ENCODE measurements around the gene KRT25. TPM values are rescaled to one million over a fixed set of nuclear protein-coding genes. Genes with fewer than 3 reads are reported as not detected.

The KRT25 gene
- total RNA-seq, 1 experiment from 2014 or later: 0.28 TPM

DNA sequence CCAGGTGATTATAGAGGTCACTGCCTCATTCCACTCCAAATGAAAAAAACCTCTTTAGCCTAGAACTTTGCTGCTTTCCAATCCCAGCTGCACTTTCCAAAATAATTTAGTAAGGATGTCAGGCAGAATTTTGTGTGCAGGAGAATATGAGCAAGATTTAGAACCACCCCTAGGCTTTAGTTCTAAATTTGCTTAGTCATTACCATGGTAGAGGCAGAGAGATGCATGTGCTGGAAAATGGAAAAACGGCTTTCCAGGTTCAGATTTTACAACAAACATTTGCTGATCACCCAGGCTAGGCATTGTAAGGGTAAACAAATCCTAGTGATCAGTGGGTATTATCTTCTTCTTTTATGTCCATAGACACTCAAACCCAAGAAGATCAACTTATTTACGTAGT is 10.5 kb upstream of the KRT25 start:
- intact Hi-C loops (cut with micrococcal nuclease; ENCODE audit: unreplicated experiment): no loop called here
- DNase-seq (ENCODE audit: low spot score): no peak
- CTCF ChIA-PET: no interaction called here

DNA sequence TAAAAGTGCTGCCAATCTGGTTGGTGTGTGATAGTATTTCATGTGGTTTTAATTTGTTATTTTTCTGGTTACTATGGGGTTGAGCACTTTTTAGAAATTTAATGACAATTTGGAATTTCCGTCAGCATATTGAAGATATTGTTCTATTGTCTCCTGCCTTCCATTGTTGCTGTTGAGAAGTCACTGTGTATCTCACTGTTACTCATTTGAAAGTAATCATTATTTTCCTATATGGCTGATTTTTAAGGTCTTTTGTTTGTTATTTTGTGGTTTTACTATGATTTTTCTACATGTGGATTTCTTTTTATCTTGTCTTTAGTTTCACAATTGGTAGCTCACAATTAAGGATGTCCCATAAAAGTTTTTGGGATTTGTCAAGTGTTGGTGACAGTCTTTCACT is 8.6 kb upstream of the KRT25 start:
- no TSS peak for BruUV-seq (replicated peaks)
- H3K36me3 ChIP-seq (ENCODE audit: insufficient read depth, low read length, poor library complexity, severe bottlenecking): no peaks in the 10 kb centered on the region
- TF ChIP-seq, protein P1, sequence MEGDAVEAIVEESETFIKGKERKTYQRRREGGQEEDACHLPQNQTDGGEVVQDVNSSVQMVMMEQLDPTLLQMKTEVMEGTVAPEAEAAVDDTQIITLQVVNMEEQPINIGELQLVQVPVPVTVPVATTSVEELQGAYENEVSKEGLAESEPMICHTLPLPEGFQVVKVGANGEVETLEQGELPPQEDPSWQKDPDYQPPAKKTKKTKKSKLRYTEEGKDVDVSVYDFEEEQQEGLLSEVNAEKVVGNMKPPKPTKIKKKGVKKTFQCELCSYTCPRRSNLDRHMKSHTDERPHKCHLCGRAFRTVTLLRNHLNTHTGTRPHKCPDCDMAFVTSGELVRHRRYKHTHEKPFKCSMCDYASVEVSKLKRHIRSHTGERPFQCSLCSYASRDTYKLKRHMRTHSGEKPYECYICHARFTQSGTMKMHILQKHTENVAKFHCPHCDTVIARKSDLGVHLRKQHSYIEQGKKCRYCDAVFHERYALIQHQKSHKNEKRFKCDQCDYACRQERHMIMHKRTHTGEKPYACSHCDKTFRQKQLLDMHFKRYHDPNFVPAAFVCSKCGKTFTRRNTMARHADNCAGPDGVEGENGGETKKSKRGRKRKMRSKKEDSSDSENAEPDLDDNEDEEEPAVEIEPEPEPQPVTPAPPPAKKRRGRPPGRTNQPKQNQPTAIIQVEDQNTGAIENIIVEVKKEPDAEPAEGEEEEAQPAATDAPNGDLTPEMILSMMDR (conservative IDR thresholded peaks at IDR 0.05; ENCODE audit: low read depth, low read length): no peak
- TF ChIP-seq EZH2 (IDR thresholded peaks at IDR 0.05; ENCODE audit: borderline replicate concordance, low read depth, low read length, poor library complexity, severe bottlenecking): no peak
- CTCF ChIA-PET: no interaction called here
- intact Hi-C loops (cut with micrococcal nuclease; ENCODE audit: unreplicated experiment): no loop called here
- H3K27ac ChIP-seq (ENCODE audit: low read depth, low read length, poor library complexity, severe bottlenecking): no peak overlapping the region
- no peak overlapping the region for H3K4me3 ChIP-seq (ENCODE audit: low read depth, low read length, poor library complexity, severe bottlenecking)
- DNase-seq (ENCODE audit: low spot score): no peak
- POLR2A ChIA-PET (ENCODE audit: low non-redundant PET): no interaction called here
- no peaks in the 10 kb centered on the region for H3K27me3 ChIP-seq (replicated peaks; ENCODE audit: insufficient read depth, low read depth, low read length, poor library complexity)
- H3K9me3 ChIP-seq (ENCODE audit: low read depth, low read length, poor library complexity, severe bottlenecking): peaks cover 9% of the 10 kb centered on the region
- no peaks in the 10 kb centered on the region for H3K4me1 ChIP-seq (ENCODE audit: insufficient read depth, low read length, poor library complexity, severe bottlenecking)

More for the DNA sequence above, 10.5 kb upstream of the KRT25 start:
- Histone ChIP-seq H3K9me3 (ENCODE audit: low read depth, low read length, poor library complexity, severe bottlenecking) (peaks cover under 1% of the 10 kb centered on the region), H3K36me3 (ENCODE audit: insufficient read depth, low read length, poor library complexity, severe bottlenecking) (no peaks in the 10 kb centered on the region), H3K4me3 (ENCODE audit: low read depth, low read length, poor library complexity, severe bottlenecking) (no peak overlapping the region), H3K27me3 (replicated peaks; ENCODE audit: insufficient read depth, low read depth, low read length, poor library complexity) (no peaks in the 10 kb centered on the region), H3K27ac (ENCODE audit: low read depth, low read length, poor library complexity, severe bottlenecking) (no peak overlapping the region), H3K4me1 (ENCODE audit: insufficient read depth, low read length, poor library complexity, severe bottlenecking) (no peaks in the 10 kb centered on the region)
- TF ChIP-seq EZH2 (IDR thresholded peaks at IDR 0.05; ENCODE audit: borderline replicate concordance, low read depth, low read length, poor library complexity, severe bottlenecking): no peak
- TF ChIP-seq, protein P1 (conservative IDR thresholded peaks at IDR 0.05; ENCODE audit: low read depth, low read length): no peak
- BruUV-seq (replicated peaks): no TSS peak
- POLR2A ChIA-PET (ENCODE audit: low non-redundant PET): no interaction called here

DNA sequence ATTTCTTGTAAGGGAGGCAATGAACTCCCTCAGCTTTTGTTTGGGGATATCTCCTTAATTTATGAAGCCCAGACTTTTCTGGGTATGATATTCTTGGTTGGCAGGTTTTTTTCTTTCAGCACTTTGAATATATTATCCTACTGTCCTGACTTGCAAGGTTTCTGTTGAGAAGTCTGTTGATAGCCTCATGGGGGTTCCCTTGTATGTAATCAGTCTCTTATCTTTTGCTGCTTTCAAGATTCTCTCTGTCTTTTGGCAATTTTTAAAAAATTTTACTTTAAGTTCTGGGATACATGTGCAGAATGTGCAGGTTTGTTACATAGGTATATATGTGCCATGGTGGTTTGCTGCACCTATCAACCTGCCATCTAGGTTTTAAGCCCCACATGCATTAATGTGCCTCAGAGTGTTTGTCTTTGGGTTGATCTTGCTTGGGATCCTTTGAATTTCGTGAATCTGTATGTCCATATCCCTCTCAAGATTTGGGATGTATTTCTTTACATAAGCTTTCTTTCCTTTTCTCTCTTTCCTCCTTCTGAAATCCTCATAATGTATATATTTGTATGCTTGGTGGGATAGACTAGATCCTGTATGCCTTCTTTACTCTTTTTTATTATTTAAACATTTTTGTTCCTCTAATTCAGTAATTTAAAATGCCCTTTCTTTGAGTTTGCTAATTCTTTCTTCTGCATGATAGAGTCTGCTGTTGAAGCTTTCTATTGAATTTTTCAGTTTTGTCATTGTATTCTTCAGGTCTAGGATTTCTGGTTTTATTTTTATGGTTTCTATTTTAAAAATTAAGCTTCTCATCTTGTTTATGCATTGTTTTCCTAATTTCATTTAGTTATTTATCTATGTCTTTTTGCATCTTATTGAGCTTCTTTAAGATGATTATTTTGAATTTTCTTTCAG is 5.2 kb upstream of the KRT25 start:
- ChIA-PET CTCF (no interaction called here), POLR2A (ENCODE audit: low non-redundant PET) (no interaction called here)
- Histone ChIP-seq H3K9me3 (ENCODE audit: low read depth, low read length, poor library complexity, severe bottlenecking) (peaks cover 9% of the 10 kb centered on the region), H3K27me3 (replicated peaks; ENCODE audit: insufficient read depth, low read depth, low read length, poor library complexity) (no peaks in the 10 kb centered on the region), H3K4me3 (ENCODE audit: low read depth, low read length, poor library complexity, severe bottlenecking) (no peak overlapping the region), H3K27ac (ENCODE audit: low read depth, low read length, poor library complexity, severe bottlenecking) (no peak overlapping the region), H3K4me1 (ENCODE audit: insufficient read depth, low read length, poor library complexity, severe bottlenecking) (no peaks in the 10 kb centered on the region), H3K36me3 (ENCODE audit: insufficient read depth, low read length, poor library complexity, severe bottlenecking) (no peaks in the 10 kb centered on the region)
- TF ChIP-seq, protein P1 (conservative IDR thresholded peaks at IDR 0.05; ENCODE audit: low read depth, low read length): no peak
- TF ChIP-seq EZH2 (IDR thresholded peaks at IDR 0.05; ENCODE audit: borderline replicate concordance, low read depth, low read length, poor library complexity, severe bottlenecking): no peak
- intact Hi-C loops (cut with micrococcal nuclease; ENCODE audit: unreplicated experiment): no loop called here
- no TSS peak for BruUV-seq (replicated peaks)
- DNase-seq (ENCODE audit: low spot score): no peak
